GM19023 (cell line): ENCODE measurements around the gene PSMG4.

Experiments used
- ATAC-seq: cut with Tn5 transposase; IDR thresholded peaks from one replicate; pipeline ENCODE4 v1.9.1; 2021; ENCODE audit warnings: mild to moderate bottlenecking, moderate library complexity; ENCODE audit not compliant: unreplicated experiment

Gene PSMG4

GRCh38 chr6:3288711-3289663 is 30.2 kb downstream of the PSMG4 start:
- ATAC-seq, result no peak

GRCh38 chr6:3289664-3290055 is 30.9 kb downstream of the PSMG4 start:
- no peak for ATAC-seq

GRCh38 chr6:3290149-3290930 is 31.6 kb downstream of the PSMG4 start:
- no peak for ATAC-seq

- ATAC-seq, result no peak
These were observed 32.1 kb downstream of the PSMG4 start for GRCh38 chr6:3290931-3291211.

DNA sequence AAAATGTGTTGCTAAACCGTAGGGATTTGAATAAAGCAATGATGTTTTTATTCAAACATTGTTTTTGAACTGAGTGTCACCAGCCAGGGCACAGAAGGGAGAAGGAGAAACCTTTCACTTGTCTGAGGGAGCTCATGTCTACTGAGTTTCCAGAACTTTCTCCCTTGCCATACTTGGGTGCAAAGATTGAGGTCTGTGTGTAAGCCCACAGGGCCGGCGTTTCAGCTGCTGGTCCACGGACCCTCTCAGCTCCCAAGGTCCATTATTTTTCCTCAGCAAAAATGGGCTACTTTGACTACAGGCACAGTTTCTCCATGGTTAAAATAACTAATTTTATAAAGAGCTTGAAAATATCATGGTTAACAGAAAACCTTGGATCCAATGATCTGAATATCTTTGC is 32.6 kb downstream of the PSMG4 start:
- no peak for ATAC-seq

DNA sequence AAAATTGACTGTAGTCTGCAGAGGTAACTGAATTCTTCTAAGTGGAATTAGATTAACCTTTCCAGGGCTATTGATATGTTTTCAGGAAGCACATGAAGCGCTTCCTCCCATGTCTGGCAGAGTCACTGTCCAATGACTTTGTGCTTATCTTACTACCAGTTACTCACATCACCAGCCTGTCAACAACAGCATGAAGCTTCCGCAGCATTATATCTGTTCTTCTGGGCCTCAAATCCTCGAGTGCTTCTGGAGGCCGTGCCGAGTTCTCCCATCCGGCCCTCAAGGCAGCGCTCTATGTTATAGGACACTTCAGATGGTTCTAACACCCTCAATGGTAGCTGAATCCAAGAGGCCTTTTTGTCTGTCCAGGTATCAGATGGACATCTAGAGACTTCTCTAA is 33.2 kb downstream of the PSMG4 start:
- ATAC-seq, result no peak

DNA sequence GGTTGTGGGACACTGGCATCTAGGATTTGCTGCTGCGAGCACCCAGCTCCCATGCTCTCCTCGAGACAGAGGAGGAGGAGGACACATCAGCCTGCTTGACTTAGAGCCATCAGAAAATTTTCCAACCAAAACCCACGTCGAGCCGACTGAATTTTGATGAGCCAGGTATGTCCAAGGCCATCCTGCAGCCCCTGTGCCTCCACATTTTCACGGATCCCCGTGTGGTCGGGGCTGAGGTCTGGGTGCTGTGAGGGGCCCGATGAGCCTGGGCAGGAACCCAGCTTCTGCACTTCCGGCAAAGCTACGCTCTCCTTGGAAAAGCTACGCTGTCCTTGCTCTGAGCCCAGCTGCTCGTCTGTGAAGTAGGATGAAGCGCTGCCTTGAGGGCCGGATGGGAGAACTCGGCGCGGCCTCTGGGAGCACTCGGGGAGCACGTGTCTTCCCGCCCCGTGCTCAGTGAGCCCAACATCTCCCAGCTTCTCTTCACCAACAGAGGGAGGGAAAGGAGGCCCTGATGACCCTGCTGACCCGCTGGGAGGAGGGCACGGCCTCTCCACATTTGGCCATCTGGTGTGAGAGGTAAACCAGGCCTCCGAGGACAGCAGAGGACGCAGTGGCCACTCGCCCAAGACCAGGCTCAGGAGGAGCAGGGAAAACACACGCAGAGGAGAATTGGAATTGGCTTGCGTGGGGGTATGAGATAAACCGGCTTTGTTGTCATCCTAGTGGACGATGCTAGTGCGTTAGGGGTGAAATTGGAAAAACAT is 33.9 kb downstream of the PSMG4 start:
- ATAC-seq, result no peak

GRCh38 chr6:3293271-3294155 is 34.8 kb downstream of the PSMG4 start:
- no peak for ATAC-seq

DNA sequence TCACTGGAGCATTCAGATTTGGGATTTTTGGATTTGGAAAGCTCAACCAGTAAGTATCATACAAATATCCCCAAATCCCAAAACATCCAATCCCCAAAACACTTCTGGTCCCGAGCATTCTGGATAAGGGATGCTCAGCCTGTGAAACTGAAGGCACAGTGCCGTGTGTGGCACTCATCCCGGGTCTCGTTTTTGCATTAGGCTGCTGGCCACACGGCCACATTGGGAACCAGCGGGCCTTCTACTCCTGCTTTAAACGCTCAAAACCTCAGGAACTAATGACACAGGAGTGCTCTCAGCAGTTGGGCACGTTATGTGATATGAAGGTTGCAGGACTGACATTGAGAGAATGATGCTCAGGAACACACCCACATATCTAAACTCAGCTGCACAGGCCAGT is 35.6 kb downstream of the PSMG4 start:
- ATAC-seq, result no peak

DNA sequence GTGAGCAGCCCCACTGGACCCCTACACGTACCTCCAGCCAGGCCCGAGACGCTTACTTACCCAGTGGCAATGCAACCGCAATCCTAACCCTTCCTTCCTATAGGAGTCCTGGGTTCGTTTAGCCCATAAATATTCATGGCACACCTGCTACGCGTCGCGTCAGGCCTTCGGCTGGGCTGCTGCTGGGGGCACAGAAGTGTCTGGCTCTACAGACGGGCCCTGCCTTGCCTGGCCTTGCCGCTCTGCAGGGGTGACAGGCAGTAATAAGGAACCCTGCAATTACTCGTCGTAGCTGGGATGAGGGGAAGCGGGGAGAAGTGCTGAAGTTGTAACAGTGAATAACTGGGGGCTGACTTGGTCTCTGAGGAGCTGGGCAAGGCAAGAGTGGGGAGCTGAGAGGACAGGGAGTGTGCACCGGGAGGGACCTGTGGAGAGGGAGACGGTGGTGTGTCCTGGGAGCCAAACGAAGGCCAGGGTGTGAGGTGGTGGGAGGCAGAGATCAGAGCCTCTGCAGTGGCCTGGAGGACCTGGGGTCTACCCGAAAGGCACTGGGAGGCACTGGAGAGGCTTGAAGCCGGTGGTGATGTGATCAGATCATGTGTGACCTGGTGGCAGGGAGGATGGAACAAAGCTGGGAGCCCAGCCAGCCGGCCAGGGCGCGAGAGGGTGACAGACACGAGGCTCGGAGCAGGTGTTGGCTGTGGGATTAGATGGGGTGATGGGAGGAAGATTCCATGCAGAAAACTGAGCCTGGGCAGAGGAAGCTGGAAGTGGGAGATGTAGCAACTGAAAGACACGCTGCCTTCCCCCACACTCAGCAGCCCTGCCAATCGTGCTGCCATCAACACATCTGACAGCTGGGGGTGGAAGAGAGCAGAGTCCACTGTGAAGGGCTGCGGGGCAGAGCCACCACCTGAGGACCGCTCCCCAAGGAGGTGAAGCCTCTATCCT is 36.4 kb downstream of the PSMG4 start:
- no peak for ATAC-seq

GRCh38 chr6:3296078-3296477 is 37.3 kb downstream of the PSMG4 start:
- no peak for ATAC-seq

- ATAC-seq, result no peak
These were observed 37.8 kb downstream of the PSMG4 start for GRCh38 chr6:3296537-3296936.

DNA sequence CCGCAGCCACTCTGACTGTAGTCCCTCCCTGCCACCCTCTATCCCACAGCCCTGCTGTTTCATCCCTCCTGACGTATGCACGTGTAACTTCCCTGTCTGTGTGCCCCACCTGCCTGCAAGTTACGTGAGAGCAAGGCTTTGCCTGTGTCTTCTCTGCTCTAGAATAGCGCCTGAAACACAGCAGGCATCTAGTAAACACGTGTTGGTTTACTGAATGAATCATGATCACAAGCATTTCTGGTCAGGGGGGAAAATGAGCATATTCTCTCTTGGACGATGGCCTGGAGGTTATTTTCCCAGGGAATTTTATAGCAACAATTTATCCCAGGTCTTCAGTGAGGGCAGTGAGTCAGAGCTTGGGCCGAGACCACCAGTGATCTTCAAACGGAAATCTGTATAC is 38.3 kb downstream of the PSMG4 start:
- ATAC-seq, result no peak

- ATAC-seq, result no peak
These were observed 39.2 kb downstream of the PSMG4 start for GRCh38 chr6:3297909-3298308.

DNA sequence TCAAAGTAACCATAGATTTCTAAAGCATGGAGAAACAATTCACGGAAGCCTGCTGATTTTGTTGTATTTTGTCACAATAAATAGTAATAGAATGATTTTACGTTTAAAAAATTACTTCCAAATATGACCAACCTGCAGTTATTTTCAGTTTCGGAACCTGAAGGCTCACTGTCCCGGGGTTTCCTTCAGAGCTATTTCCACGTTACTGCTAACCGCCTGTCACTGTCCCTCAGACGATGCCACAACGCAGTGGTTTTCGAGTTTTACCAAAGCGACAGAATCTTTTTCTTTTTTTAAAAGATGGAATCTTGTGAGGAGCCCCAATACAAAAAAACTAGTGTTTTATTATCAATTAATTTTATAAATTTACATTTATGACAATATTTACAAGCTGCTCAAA is 40.5 kb downstream of the PSMG4 start:
- no peak for ATAC-seq

DNA sequence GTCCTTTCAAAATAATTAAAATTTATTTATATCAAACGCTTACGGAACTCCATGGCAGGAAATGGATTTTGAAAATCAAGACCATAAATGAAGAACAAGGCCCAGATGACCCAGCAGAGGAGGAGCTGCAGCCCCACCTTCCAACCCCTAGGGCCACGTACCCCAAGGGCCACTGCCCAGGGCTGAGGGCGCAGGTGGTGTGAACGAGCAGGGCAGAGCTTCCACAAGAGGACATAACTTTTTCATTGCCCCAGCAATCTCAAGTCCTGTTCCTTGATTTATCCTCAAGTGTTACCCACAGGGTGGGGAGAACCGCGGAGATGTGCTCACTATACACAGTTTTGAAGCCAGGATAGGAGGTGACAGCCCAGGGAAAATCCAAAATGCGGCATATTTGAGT is 42.8 kb downstream of the PSMG4 start:
- ATAC-seq, result no peak

DNA sequence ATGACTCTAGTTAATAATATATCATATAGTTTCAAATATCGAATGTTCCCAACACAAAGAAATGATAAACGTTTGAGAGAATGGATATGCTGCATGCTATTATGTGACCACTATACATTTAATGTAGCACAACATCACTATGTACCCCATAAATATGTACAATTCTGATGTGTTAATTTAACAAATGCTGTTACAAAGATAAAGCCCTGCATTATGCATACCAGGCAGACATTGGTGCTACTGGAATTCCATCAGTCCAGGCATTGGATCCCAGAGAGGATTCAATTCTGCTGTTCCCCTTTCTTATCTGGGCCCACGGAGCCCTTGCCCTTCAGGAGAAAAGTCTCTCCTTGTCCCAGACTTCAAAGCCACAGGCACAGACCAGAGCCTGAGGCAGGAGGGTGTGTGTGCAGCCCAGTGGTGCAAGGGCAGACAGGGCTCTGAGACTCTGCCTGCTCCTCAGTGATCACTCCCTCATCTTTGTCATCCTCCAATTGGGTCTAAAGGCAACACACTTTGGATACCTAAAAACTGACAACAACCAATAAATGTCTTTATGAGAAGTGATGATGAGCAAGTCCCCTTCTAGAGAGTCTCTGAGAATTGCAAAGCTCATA is 45.2 kb downstream of the PSMG4 start:
- ATAC-seq, result no peak

DNA sequence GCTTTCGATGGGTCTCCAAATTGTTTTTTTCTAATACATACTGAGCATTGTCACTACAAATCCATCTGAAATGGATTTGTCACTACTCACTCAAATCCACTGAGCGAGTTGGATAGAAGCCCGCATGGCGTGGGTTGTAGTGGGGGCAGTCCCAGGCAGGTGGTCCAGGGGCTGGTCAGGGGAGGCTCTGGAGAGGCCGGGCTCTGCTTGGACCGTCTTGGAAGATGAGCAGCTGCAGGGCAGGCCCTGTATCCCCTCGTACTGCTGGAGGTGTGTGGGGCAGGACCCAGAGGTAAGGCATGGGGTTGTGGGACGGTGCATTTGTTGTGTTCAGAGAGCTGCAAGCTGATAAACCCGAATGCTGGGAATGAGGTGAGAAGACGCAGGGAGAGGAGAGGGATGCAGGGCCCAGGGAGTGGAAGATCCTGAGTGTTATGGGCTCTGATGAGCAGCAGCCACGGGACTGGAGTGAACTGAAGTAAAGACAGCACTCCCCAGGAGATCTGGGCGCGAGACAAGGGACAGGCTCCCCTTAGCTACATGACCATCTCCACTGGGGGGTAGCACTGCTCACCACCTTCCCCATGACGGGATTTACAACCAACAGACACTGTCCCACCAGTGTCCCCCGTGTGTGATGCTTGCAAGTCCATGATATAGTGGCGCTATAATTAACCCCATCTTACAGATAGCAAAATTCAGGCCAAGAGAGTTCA is 45.9 kb downstream of the PSMG4 start:
- no peak for ATAC-seq

- no peak for ATAC-seq
These were observed 46.4 kb downstream of the PSMG4 start for GRCh38 chr6:3305216-3305565.
